Measurements from ENCODE around the gene KIAA0319L.

The KIAA0319L gene

GRCh38 chr1:35441926-35442579 lies 115.2 kb downstream of the KIAA0319L start:
- DNase-seq: no peak

DNA sequence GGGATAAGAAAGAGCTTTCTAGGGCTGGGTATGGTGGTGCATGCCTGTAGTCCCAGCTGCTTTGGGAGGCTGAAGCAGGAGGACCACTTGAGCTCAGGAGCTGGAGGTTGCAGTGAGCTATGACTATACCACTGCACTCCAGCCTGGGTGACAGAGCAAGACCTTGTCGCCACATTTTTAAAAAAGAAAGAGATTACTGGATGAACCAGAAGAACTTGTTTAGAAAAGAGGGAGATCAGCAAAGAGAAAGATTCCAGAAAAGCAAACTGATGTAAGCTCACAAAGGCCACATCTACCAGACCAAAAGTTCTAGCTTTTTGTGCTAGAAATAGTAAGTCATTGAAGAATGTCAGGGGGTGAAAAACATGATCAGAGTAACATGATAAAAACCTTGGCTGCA lies 117.6 kb downstream of the KIAA0319L start:
- DNase-seq: no peak

DNA sequence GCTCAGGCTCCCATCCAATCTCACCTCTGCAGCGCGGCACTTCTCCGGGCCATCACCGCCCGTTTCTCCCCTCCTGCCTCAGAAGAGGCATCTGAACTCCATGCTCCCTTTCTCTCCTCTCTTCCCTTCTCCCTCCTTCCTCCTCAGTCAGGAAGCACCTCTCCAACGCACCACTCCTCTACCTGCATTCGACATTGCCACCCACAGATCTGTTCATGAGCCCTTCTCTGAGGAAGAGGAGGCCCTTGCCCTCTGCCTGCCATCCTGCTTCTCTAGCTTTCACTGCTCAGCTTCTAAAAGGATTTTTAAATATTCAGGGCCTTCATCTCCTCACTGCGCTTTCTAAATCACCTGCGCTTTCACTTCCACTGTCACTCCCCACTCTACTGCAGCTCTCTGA lies 120.0 kb downstream of the KIAA0319L start:
- no peak for DNase-seq

DNA sequence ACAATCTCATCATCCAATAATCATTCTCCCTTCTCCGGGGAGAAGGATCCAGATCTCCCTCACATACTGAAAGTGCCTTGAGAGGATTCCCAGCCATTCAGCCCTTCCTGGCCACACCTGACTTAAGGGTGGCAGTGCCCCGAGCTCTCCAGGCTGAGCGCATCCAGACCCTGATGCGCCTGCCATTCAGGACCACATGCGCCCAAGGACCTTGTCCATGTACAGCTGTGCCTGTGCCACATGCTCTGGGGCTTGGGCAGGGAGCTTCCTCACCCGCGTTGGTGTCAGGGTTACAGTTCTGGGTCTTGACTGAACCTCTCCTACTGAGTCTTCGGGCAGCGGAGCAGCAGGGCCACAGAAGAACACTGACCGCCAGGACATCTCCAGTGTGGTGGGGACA lies 121.1 kb downstream of the KIAA0319L start:
- DNase-seq: no peak

- DNase-seq: no peak
Measured at GRCh38 chr1:35434703-35435102, 122.5 kb downstream of the KIAA0319L start.

- DNase-seq: no peak
Measured at GRCh38 chr1:35433714-35434113, 123.5 kb downstream of the KIAA0319L start.

GRCh38 chr1:35432231-35432630 lies 125.0 kb downstream of the KIAA0319L start:
- no peak for DNase-seq

DNA sequence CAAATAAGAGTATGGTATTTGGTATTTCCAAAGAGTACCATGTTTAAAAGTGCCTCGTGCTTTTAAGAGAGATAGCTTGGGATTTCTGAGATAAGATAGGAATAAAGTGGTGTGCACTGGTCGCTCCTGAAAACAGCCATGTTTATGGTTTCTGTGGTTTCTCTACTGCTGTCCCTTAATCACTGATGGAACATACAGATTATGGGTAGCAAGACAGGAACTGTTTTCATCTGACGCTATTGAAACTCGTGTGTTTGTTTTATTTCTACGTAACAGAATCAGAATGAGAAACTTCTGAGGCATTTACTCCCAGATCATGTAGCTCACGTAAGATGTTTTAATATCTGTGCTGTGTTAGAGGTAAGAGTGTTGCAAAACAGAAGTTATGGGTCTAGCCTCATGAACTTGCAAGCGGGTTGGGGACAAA lies 126.0 kb downstream of the KIAA0319L start:
- no peak for DNase-seq

- DNase-seq: no peak
Measured at GRCh38 chr1:35430762-35431161, 126.4 kb downstream of the KIAA0319L start.

- no peak for DNase-seq
Measured at GRCh38 chr1:35428360-35428759, 128.8 kb downstream of the KIAA0319L start.

GRCh38 chr1:35426097-35426586 lies 131.1 kb downstream of the KIAA0319L start:
- DNase-seq: no peak

DNA sequence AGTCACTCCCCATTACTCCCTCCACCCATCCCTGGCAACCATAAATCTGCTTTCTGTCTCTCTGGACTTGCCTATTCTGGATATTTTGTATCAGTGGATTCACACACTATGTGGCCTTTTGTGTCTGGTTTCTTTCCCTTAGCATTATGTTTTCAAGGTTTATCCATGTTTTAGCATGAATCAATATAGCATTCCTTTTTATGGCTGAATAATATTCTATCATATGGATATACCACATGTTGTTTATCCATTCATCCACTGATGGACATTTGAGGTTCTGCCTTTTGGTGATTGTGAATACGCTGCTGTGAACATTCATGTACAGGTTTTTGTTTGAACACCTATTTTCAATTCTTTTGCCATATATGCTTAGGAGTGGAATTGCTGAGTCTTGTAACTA lies 148.3 kb downstream of the KIAA0319L start:
- no peak for DNase-seq

DNA sequence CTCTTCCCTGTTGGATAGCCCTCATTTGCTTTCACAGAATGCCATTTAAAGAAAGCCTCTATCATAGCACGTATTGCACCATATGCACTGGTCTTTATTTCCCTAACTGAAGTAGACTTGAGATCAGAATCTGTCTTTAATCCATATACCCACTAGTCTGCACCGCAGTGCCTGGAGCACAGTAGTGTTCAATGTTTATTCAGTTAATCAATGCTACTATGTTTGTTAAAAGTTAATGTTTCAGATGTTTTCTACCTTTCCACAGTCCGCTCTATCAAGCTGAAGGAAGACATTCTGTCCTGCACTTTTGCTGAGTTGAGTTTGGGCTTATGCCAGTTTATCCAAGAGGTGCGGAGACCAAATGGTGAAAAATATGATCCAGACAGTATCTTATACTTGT lies 149.5 kb downstream of the KIAA0319L start:
- no peak for DNase-seq

GRCh38 chr1:35406103-35406502 lies 151.1 kb downstream of the KIAA0319L start:
- DNase-seq: no peak

DNA sequence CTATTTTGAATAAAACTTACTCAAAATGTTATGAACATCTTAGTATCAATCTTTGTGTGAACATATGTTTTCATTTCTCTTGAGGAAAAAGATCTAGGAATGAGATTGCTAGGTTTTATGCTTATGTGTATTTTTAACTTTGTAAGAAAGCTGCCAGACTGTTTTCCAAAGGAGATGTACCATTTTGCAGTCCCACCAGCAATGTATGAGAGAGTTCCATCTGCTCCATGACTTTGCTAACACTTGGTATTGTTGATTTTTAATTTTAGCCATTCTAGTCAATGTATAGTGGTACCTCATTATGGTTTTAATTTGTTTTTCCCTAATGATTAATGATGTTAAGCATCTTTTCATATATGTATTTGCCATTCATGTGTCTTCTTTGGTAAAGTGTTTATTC lies 156.2 kb downstream of the KIAA0319L start:
- no peak for DNase-seq

DNA sequence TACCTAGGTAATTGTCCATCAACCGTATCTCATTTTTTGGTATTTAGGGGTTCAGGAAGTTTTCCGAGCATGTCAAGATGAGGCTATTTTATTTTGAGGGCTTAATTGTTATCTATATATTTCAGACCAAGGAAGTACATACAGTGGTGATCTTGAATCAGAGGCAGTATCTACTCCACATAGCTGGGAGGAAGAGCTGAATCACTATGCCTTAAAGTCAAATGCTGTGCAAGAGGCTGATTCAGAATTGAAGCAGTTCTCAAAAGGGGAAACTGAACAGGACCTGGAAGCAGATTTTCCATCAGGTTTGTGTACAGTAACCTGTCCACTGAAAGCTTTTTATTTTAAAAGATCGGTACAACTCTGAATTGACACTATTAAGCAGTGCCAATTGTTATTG lies 158.5 kb downstream of the KIAA0319L start:
- DNase-seq: no peak

DNA sequence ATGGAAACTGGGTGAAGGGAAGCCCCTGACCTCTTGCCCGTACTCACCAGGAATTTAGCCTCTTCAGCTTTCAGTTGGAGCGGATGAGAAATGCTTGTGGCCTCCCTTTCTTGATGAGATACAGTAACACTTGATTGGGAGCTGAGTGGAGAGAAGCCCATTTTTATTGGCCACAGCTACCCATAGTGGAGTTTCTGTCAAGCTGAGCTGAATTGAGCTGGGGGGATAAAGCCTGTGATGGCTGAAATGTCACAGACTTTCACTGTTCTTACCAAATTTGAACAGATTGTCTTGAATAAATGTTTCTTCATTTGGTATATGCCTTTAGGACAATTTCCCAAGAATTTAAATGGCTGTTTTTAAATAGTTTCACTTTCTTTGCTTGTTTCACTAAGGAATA lies 162.8 kb downstream of the KIAA0319L start:
- no peak for DNase-seq

DNA sequence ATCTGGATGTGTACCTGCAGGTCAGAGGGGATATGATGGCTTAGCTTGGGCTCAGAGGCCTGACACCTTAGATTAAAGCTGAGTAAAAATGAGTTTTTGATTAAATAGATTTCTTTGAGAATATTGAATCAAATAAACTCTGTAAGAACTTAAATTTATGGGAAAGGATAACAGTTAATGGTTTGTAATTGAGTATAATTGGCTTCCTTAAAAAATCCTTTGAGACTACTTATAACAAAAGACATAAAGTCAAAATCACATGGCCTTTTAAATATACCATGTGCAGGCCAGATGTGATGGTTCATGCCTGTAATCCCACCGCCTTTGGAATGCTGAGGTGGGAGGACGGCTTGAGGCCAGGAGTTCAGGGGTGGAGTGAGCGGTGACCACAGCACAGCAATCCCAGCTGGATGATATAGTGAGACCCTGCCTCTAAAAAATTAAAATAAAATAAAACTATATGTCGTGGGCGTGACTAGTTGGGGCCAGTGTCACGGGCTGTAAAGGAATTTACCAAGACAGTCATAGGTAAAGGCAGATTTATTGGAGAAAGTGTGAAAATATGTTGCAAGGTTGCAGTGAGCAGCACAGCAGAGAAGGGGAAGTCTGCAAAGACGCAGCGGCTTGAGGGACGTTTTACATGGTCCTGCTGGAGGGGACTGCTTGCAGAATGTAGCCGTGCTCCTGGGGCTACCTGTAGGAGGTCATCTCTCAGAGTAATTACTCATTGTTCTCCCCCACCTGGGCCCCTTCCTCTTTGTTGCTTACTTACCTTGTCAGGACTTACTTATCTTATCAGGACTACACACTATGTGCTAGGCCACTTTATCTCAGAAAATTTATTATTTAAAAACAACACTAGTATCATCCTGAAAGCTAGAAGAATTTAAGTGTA lies 166.4 kb downstream of the KIAA0319L start:
- no peak for DNase-seq

DNA sequence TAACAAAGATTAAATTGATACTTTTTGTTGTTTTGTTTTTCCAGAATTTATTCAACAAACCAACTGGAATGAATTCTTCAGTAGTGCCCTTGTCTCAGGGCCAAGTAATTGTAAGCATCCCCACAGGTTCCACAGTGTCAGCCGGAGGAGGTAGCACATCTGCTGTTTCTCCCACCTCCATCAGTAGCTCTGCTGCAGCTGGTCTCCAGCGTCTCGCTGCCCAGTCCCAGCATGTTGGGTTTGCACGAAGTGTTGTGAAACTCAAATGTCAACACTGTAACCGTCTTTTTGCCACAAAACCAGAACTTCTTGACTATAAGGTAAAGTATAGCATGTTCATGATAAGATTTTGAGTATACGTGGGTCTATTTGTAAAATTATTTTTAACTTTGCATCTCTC lies 170.2 kb downstream of the KIAA0319L start:
- no peak for DNase-seq

- no peak for DNase-seq
Measured at GRCh38 chr1:35386290-35386689, 170.9 kb downstream of the KIAA0319L start.
